Activated T-helper 1 cell treated with Interleukin-2 at 50 U/mL for 16 hours (primary cell): ENCODE measurements around the gene ITK.

Experiments
- DNase-seq: peaks from one replicate; pipeline ENCODE4 v3.0.0-alpha.2; 2020; ENCODE audit warnings: low read depth

Gene ITK

DNA sequence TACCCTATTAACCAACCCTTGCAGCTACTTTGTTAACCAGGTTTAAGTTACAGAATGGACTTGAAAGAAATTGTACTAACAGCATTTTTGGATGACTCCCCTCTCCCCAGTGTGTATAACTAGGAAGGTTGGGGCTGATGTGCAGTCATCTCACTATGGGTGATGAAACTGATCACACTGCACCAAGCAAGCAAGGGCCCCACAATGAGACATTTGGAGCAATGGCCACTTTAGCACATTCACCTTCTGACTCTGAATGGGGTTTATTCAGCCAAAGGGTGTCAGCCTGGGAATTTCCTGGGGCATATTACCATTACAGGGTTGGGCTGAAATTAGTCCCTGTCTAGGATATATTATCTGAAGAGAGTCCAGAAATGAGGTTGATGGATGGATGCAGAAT, 66.6 kb downstream of the ITK start:
- no peak for DNase-seq

DNA sequence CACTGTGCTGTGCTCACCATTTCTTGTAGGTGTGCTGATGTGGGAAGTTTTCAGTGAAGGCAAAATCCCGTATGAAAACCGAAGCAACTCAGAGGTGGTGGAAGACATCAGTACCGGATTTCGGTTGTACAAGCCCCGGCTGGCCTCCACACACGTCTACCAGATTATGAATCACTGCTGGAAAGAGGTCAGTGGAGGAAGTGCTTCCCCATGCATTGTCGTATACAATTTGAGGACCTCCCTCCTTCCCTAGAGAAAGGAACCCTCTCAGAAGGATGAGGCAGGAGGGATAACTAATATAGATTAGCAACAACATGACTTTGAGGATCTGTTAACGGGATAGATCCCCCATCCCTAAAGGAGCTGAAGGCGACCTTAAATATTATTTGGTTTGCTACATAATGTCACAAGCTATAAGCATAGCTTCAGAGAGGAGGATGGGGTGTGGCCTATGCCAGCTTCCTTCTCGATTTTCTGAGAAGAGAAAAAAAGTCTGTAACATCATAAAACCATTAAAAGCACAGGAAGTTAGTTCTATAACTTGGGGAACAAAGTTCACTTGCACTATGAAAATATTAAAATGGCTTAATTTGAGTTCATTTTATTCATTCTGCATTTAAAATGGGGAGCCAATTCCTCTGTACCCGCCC, 68.3 kb downstream of the ITK start:
- no peak for DNase-seq

- DNase-seq, result peak; percentile 45
These were observed 72.2 kb downstream of the ITK start for GRCh38 chr5:157252711-157253465.

GRCh38 chr5:157253547-157253946, 72.9 kb downstream of the ITK start:
- no peak for DNase-seq

- DNase-seq, result no peak
These were observed 77.8 kb downstream of the ITK start for GRCh38 chr5:157258450-157258849.

GRCh38 chr5:157259699-157260098, 79.1 kb downstream of the ITK start:
- no peak for DNase-seq

DNA sequence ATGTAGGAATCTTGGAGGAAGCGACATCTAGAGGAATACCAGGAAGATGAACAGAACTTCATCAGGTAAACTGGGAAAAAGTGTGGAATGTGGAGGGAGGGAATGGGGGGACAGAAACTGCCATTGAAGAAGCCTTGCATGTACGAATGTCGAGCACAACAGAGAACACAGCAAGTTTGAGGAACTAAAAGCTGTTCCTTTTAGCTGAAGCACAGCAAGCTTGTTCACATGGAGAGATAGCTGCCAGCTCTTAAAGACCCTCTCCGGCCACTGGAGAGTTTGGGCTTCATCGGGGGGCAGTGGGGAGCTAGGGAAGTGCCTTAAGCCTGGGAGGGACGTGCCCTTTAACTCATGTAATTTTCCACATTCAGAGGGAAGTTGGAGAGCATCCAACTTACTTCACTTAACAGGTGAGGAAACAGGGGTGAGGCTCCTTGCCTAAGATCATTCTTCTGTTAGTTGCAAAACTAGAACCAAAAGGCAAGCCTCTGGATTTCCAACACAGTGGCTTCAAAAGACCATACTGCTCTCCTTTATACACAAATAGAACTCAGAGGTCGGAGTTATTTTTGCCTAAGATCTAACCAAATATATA, 83.0 kb downstream of the ITK start:
- DNase-seq, result no peak

DNA sequence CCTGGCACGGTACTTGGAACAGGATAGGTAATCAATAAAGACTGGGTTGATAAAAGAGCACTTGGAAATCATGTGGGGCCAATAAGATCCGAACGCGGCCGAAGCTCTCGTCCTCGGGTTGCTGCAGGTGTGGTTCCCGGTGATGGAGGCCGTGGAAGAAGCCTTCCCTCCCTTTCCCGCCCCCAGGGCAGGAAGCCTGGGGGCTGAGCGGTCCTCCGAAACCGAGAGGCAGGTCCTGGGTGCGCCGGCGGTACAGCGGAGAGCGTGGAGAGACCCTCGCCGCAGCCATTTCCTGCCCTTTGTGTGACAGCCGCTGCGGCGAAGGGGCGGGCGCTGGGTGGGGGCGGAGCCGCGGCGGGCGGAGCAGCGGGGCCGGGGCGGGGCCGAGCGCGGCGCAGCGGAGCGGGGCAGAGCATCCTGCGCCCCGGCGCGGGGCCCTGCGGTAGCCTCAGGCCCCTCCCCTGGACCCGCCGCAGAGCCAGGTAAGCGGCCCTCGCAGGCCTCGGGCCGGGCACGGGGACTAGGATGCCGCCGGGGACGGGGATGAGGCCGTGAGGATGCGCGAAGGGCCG, 85.2 kb downstream of the ITK start, which contains the start of gene CYFIP2:
Gene CYFIP2, plus strand, starts transcription at position 410 of the 572 bp plus-strand sequence. CDS start 19,239 bp downstream, outside the sequence.
- peak; percentile 84 for DNase-seq

DNA sequence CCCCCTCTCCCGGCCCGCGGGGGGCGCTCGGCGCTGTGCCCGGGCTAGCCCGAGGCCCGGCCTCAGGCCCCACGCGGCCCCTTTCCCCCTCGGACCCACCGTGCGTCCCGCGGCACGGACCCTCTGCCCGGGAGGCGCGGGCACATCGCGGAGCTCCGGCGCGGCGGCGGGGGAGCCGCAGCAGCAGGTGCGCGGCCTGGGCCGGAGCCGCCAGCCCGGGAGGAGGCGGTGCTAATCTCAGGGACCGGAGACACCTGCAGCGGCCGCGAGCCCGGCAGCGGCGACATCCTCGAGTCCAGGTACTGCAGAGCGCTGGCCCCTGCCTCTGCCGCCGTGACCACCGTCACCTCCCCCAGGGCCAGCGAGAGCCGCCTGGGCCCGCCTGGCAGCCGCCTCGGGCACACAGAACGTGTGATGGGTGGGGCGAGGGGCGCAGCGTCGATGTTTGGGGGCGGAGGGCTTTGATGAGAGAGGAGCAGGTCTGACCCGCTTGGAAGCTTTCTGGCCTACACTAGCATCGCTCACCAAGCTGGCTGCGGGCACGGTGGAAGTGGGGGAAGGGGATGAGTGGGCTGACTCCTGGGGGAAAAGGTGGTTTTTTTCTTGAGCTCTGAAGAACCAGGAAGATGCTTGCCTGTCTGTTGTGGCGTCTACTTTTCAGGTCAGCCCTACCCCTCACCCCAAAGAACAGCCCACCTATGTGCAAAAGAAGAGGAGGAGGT, 85.8 kb downstream of the ITK start:
- DNase-seq, result peak; percentile 27

DNA sequence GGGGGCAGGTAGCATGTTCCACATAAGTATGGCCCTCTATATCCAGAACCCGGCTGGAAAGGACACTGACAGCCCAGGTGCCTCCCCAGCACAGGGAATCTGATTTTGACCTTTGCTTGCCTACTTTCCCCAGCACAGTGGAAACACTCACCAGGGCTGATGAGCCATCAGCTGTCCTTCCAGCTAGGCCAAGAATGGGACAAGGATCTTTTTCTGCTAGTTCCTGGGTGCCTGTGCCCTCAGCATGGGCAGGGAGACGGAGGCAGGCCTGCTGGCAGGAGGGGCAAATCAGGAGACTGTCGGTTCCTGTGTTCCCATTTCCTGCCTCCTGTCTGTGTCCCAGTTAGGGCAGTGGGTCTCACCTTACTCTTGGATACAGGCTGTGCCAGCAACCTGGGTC, 86.4 kb downstream of the ITK start:
- DNase-seq, result no peak

GRCh38 chr5:157267761-157268480, 87.3 kb downstream of the ITK start:
- DNase-seq, result no peak

GRCh38 chr5:157269165-157269671, 88.6 kb downstream of the ITK start:
- no peak for DNase-seq

DNA sequence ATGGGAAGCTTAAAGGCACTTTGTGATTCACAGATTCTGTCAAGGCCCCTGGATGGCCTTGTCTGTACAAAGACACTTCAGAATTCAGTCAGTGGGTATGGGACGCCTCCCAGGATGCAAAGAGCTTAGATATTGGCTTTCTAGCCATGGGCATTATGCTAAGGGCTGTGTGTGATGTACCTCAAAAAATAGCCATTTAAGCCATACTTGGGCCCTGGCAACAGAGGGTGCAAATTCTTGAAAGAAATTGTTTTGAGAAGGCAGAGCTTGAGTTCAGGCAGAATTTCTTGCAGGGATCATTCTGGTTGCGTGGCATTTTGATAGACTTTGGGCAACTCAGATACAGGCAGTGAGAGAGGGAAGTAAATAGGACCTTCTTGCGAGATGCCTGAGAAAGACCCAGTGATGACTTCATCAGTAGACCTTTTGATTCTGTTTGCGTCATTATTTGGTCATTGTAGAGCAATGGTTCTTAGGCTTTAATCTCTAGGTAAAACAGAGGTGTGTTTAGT, 89.2 kb downstream of the ITK start:
- no peak for DNase-seq

DNA sequence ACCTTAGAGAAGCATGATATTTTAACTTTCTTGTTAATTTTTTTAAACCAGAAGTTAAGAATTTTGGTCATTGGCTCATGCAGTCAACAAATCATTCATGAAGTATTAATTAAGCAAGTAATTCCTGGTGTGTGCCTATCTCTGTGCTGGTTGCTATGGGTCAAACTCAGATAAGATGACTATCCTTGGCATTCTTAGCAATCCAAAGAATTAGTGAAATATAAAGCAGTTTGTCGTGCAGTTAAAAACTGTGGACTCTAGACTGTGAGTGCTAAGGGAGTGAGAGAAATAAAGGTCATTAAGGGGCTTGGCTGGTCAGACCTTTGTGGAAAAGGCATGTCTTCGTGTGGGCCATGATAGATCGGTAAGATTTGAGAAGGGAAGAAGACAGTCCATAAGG, 90.1 kb downstream of the ITK start:
- DNase-seq, result no peak

GRCh38 chr5:157271740-157272271, 91.2 kb downstream of the ITK start:
- peak; percentile 75 for DNase-seq

DNA sequence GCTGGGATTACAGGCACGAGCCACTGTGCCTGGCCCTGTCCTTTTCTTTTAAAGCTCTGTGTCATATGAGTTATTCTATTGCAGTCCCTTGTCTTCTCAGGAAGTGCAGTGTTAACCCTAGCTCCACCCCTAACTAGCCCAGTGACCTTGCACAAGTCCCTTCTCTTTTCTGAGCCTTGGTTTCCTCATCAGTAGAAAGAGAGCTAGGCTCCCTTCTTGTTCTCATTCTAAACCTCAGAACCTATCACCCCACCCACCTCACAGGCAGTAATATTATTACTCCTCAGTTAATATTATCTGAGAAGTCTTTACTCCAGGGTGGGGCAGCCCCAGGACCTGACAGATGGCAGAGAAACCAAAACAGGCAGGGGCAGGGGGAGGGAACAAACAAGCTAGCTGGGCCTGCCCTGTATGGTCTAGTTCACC, 92.5 kb downstream of the ITK start:
- DNase-seq, result no peak

- DNase-seq, result no peak
These were observed 94.8 kb downstream of the ITK start for GRCh38 chr5:157275403-157275802.

DNA sequence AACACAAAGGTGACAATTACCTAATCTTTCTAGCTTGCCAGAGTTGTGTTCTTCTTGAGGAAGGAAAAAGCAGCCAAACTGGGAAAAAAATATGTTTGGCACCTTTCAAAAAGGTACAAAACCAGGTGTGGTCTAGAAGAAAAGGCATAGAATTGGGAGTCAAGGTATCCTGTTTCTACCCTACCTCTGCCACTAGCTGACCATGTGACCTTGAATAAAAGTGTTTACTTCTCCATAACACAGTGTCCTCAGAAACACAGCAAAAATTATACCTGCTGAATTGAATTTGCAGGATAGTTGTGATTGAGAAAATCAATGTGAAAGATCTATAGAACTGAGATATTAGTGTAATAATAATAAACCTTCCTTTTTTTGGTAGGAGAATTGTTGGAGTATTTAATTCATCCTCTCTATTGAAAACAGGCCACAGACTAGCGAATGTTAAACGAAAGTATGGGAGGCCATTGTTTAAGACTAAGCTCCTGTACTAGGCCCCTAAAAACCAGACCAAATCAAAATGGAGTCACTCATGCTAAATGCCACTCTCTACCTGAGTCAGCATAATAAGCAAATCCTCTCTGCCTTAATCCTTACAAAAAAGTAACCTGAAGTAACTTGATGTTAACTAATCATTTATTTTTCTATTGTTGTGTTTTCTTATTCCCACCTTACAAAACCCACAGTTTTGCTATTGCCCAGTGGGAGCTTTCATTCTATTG, 97.8 kb downstream of the ITK start:
- DNase-seq, result no peak

- no peak for DNase-seq
These were observed 99.1 kb downstream of the ITK start for GRCh38 chr5:157279605-157280239.

GRCh38 chr5:157280927-157281326, 100.3 kb downstream of the ITK start:
- DNase-seq, result no peak
